HEK293 (cell line): ENCODE data around the gene TPRX2.

Experiments
- CTCF ChIA-PET: fragments of 350-600 bp; formaldehyde crosslinking; extraction: SDS; loops from one replicate; lab custom pipeline; 2021; ENCODE audit warnings: antibody characterized with exemption; lab: Yijun Ruan, JAX
- POLR2A ChIA-PET: fragments of 300-600 bp; formaldehyde crosslinking; extraction: SDS; loops from one replicate; lab custom pipeline; 2020; ENCODE audit warnings: antibody characterized with exemption, inconsistent platforms; lab: Yijun Ruan, JAX
- H3K27ac ChIP-seq: fragments of 200-500 bp; sonication (Bioruptor generic); 2 replicates; pipeline ENCODE4 v1.5.1; 2014; ENCODE audit warnings: low read depth, low read length, control low read depth, inconsistent platforms; ENCODE audit errors: extremely low read depth
- H3K36me3 ChIP-seq, 2 experiments: fragments of 200-500 bp in 1 of 2; sonication (Bioruptor generic) in 1 of 2; 1 replicate in 1 of 2; 2 replicates in 1 of 2; pipeline ENCODE4 v1.5.1; 2014 to 2017; ENCODE audit warnings: inconsistent platforms in 2 of 2, low read length in 2 of 2; ENCODE audit not compliant: control insufficient read depth in 2 of 2, insufficient read depth in 1 of 2
- H3K4me1 ChIP-seq: fragments of 200-500 bp; sonication (Bioruptor generic); 2 replicates; pipeline ENCODE4 v1.5.1; 2014; ENCODE audit warnings: mild to moderate bottlenecking, low read length, inconsistent platforms; ENCODE audit not compliant: control insufficient read depth, insufficient read depth
- H3K4me3 ChIP-seq: 2 replicates; pipeline ENCODE4 v1.5.1; 2011; ENCODE audit warnings: low read depth, mild to moderate bottlenecking, control low read depth, low read length, moderate library complexity
- H3K9me3 ChIP-seq: fragments of 200-500 bp; sonication (Bioruptor generic); 2 replicates; pipeline ENCODE4 v1.5.1; 2014; ENCODE audit warnings: low read depth, low read length, inconsistent platforms; ENCODE audit not compliant: control insufficient read depth, insufficient read depth
- FEZF1 ChIP-seq: fragments of 450-650 bp; formaldehyde crosslinking; IDR thresholded peaks from 2 replicates; pipeline ENCODE4 v1.5.1; 2016; ENCODE audit warnings: missing biosample characterization, missing genetic modification characterization
- GLIS1 ChIP-seq: fragments of 450-650 bp; formaldehyde crosslinking; IDR thresholded peaks from 2 replicates; pipeline ENCODE4 v1.5.1; 2016; ENCODE audit warnings: missing biosample characterization, missing genetic modification characterization
- KLF8 ChIP-seq: fragments of 450-650 bp; formaldehyde crosslinking; IDR thresholded peaks from 2 replicates; pipeline ENCODE4 v1.5.1; 2016; ENCODE audit warnings: missing biosample characterization, missing genetic modification characterization
- REPIN1 ChIP-seq: fragments of 450-650 bp; formaldehyde crosslinking; IDR thresholded peaks from 2 replicates; pipeline ENCODE4 v1.5.1; 2017; ENCODE audit warnings: missing biosample characterization, missing genetic modification characterization, low read depth
- SALL2 ChIP-seq: fragments of 450-650 bp; formaldehyde crosslinking; IDR thresholded peaks from 2 replicates; pipeline ENCODE4 v1.5.0; 2017; ENCODE audit warnings: missing biosample characterization, mild to moderate bottlenecking, missing genetic modification characterization, borderline replicate concordance
- SCRT2 ChIP-seq: fragments of 450-650 bp; formaldehyde crosslinking; IDR thresholded peaks from 2 replicates; pipeline ENCODE4 v1.5.1; 2016; ENCODE audit warnings: missing biosample characterization, missing genetic modification characterization
- TRIM28 ChIP-seq: IDR thresholded peaks from 2 replicates; pipeline ENCODE4 v1.6.1; 2011; ENCODE audit warnings: low read length, control low read depth, borderline replicate concordance
- ZBTB11 ChIP-seq: fragments of 450-650 bp; formaldehyde crosslinking; conservative IDR thresholded peaks from 2 replicates; pipeline ENCODE4 v1.5.1; 2016; ENCODE audit warnings: low read depth, missing biosample characterization, missing genetic modification characterization
- ZBTB17 ChIP-seq: fragments of 450-650 bp; formaldehyde crosslinking; IDR thresholded peaks from 2 replicates; pipeline ENCODE4 v1.5.1; 2016; ENCODE audit warnings: missing biosample characterization, missing genetic modification characterization
- ZBTB48 ChIP-seq: fragments of 450-650 bp; formaldehyde crosslinking; IDR thresholded peaks from 2 replicates; pipeline ENCODE4 v1.5.1; 2016; ENCODE audit warnings: missing biosample characterization, missing genetic modification characterization
- ZBTB7A ChIP-seq: fragments of 450-650 bp; formaldehyde crosslinking; IDR thresholded peaks from 2 replicates; pipeline ENCODE4 v1.5.1; 2016; ENCODE audit warnings: low read depth, missing biosample characterization, missing genetic modification characterization
- ZNF184 ChIP-seq: fragments of 450-650 bp; IDR thresholded peaks from 2 replicates; pipeline ENCODE4 v1.5.1; 2018; ENCODE audit warnings: missing biosample characterization, mild to moderate bottlenecking, missing genetic modification characterization
- ZNF221 ChIP-seq: fragments of 450-650 bp; formaldehyde crosslinking; IDR thresholded peaks from 2 replicates; pipeline ENCODE4 v1.5.1; 2017; ENCODE audit warnings: missing biosample characterization, missing genetic modification characterization, borderline replicate concordance
- ZNF24 ChIP-seq: fragments of 450-650 bp; formaldehyde crosslinking; IDR thresholded peaks from 2 replicates; pipeline ENCODE4 v1.5.1; 2016; ENCODE audit warnings: missing biosample characterization, missing genetic modification characterization
- ZNF335 ChIP-seq: fragments of 450-650 bp; formaldehyde crosslinking; conservative IDR thresholded peaks from 2 replicates; pipeline ENCODE4 v1.5.1; 2016; ENCODE audit warnings: missing biosample characterization, missing genetic modification characterization
- ZNF391 ChIP-seq: fragments of 450-650 bp; formaldehyde crosslinking; IDR thresholded peaks from 2 replicates; pipeline ENCODE4 v1.5.1; 2016; ENCODE audit warnings: low read depth, missing biosample characterization, missing genetic modification characterization, borderline replicate concordance
- ZNF449 ChIP-seq: fragments of 450-650 bp; formaldehyde crosslinking; IDR thresholded peaks from 2 replicates; pipeline ENCODE4 v1.5.1; 2017; ENCODE audit warnings: missing biosample characterization, mild to moderate bottlenecking, missing genetic modification characterization, moderate library complexity
- ZNF624 ChIP-seq: fragments of 450-650 bp; formaldehyde crosslinking; IDR thresholded peaks from 2 replicates; pipeline ENCODE4 v1.5.1; 2017; ENCODE audit warnings: missing biosample characterization, missing genetic modification characterization
- ZNF654 ChIP-seq: fragments of 450-650 bp; formaldehyde crosslinking; IDR thresholded peaks from 2 replicates; pipeline ENCODE4 v1.5.1; 2016; ENCODE audit warnings: low read depth, missing biosample characterization, missing genetic modification characterization
- ZSCAN30 ChIP-seq: fragments of 450-650 bp; IDR thresholded peaks from 2 replicates; pipeline ENCODE4 v1.5.1; 2018; ENCODE audit warnings: missing biosample characterization, mild to moderate bottlenecking, missing genetic modification characterization, moderate library complexity

Gene TPRX2

GRCh38 chr19:47886010-47886559 is 27.1 kb downstream of the TPRX2 start, which contains the start of gene SULT2A1:
Gene SULT2A1 (minus strand): TSS chr19:47886315. CDS start chr19:47886257, 58 bp downstream.
- H3K27ac ChIP-seq, result no peak within 1 kb of the TSS
- TF ChIP-seq ZNF335 (tag by site-specific recombination) (0 out of 2 replicates have a peak, but pooled peaks have one; percentile 27), GLIS1 (tag by site-specific recombination) (0 out of 2 replicates have a peak, but pooled peaks have one; percentile 8), FEZF1 (peak; percentile 46), ZBTB17 (tag by site-specific recombination) (peak; percentile 40), ZBTB48 (tag by site-specific recombination) (peak; percentile 69), TRIM28 (0 out of 2 replicates have a peak, but pooled peaks have one; percentile 56), SCRT2 (tag by site-specific recombination) (0 out of 2 replicates have a peak, but pooled peaks have one; percentile 10), REPIN1 (tag by site-specific recombination) (no peak), ZBTB7A (tag by site-specific recombination) (no peak)
- H3K4me1 ChIP-seq, result peaks cover 18% of the 10 kb centered on the region
- ChIA-PET POLR2A (interaction anchor here (0.6 kb wide), 2 partner anchors 76 to 1273 kb away, joined by 3 to 11 read pairs; no protein-coding TSS in a partner anchor), CTCF (interaction anchor here (0.6 to 2.3 kb wide), 3 partner anchors 17 to 458 kb away, joined by 3 to 13 read pairs (median 5); no protein-coding TSS in a partner anchor)
- no peaks in the 10 kb centered on the region for H3K9me3 ChIP-seq
- no peaks in the 10 kb centered on the region for H3K36me3 ChIP-seq
- no peak within 1 kb of the TSS for H3K4me3 ChIP-seq

DNA sequence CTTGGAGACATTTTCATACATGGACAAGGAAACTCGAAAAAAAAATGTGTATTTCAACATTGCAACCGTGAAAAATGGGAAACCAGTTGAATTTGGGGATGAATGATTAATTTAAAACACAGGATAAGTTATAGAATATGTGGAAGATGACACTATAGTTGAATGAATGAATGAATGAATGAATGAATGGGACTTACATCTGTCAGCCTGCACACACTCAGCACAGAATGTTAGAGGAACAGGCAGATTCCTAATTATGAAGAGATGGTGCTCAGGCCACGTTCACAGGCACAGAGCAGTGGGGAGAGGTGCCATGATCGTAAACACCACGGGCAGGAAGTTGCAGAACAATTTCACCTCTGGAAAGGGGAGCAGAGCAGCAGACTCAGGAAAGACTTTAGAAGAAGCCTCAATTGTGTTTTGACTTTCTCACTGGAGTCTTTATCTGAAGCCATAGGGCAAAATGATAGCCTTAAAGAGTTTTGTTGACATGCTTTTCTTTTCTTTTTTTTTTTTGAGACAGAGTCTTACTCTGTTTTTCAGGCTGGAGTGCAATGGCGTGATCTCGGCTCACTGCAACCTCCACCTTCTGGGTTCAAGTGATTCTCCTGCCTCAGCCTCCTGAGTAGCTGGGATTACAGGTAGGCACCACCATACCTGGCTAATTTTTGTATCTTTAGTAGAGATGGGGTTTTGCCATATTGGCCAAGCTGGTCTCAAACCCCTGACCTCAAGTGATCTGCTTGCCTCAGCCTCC is 32.0 kb downstream of the TPRX2 start:
- CTCF ChIA-PET, result interaction anchor here (1.6 to 2.4 kb wide), 2 partner anchors 22 to 27 kb away, joined by 4 to 10 read pairs; no protein-coding TSS in a partner anchor
- POLR2A ChIA-PET, result no interaction called here

DNA sequence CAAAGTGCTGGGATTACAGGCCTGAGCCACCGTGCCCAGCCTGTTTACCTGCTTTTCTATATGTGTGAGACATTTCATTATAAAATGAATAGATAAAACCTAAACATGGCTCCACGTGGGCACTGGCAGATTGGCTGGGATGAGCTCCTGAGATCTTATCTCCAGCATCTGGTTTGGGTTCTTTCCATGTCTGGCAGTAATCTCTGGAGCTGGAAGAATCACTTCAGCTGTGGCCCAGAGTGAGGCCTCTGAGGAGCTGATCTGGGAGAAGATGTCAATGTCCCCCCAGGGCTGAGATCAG is 32.5 kb downstream of the TPRX2 start:
- no peaks in the 10 kb centered on the region for H3K9me3 ChIP-seq
- peaks cover 3% of the 10 kb centered on the region for H3K4me1 ChIP-seq
- TF ChIP-seq ZNF391 (tag by site-specific recombination) (no peak), ZNF221 (tag by site-specific recombination) (no peak), KLF8 (tag by site-specific recombination) (no peak), ZBTB11 (tag by site-specific recombination) (no peak), SALL2 (tag by site-specific recombination) (no peak), ZSCAN30 (tag by site-specific recombination) (no peak), ZBTB7A (tag by site-specific recombination) (no peak), ZNF184 (tag by site-specific recombination) (no peak), ZNF624 (no peak), REPIN1 (tag by site-specific recombination) (no peak), ZNF654 (tag by site-specific recombination) (no peak), ZBTB17 (tag by site-specific recombination) (no peak)
- H3K36me3 ChIP-seq, result no peaks in the 10 kb centered on the region
- CTCF ChIA-PET, result interaction anchor here (0.9 to 2.4 kb wide), 3 partner anchors 22 to 543 kb away, joined by 4 to 10 read pairs (median 7); partner anchors contain the start of gene DHX34
- H3K4me3 ChIP-seq, result no peak overlapping the region
- peak overlapping the region; percentile 1; the same call in 1 of the 2 replicates for H3K27ac ChIP-seq
- POLR2A ChIA-PET, result interaction anchor here (0.6 kb wide), 1 partner anchor 348 kb away, joined by 5 read pairs; no protein-coding TSS in a partner anchor

More for the DNA sequence above, 32.0 kb downstream of the TPRX2 start:
- Histone ChIP-seq H3K4me3 (no peak overlapping the region), H3K4me1 (peaks cover 8% of the 10 kb centered on the region), H3K27ac (peak overlapping the region; percentile 1; the same call in 1 of the 2 replicates), H3K9me3 (no peaks in the 10 kb centered on the region), H3K36me3 (no peaks in the 10 kb centered on the region)
- TF ChIP-seq ZNF449 (tag by site-specific recombination) (no peak), ZNF24 (tag by site-specific recombination) (0 out of 2 replicates have a peak, but pooled peaks have one; percentile 46)
